HFFc6 (cell line): ENCODE results near the gene WNT5B. TPM values are rescaled to one million over a fixed set of nuclear protein-coding genes. Genes with fewer than 3 reads are reported as not detected.

Experiments used
- DNase-seq: peaks from one replicate; pipeline ENCODE4 v3.0.0-alpha.2; 2018
- H3K27ac Mint-ChIP-seq: 2 replicates; pipeline ENCODE4 v1.8.0; 2020; ENCODE audit warnings: mild to moderate bottlenecking, mixed read lengths
- H3K27me3 Mint-ChIP-seq: 2 replicates; pipeline ENCODE4 v1.8.0; 2021; ENCODE audit warnings: mild to moderate bottlenecking, moderate library complexity, mixed read lengths; ENCODE audit not compliant: insufficient read depth
- H3K36me3 Mint-ChIP-seq: 2 replicates; pipeline ENCODE4 v1.8.0; 2021; ENCODE audit warnings: low read depth, mixed read lengths
- H3K4me1 Mint-ChIP-seq: 2 replicates; pipeline ENCODE4 v1.8.0; 2020; ENCODE audit warnings: low read depth, mixed read lengths
- H3K4me3 Mint-ChIP-seq: 2 replicates; pipeline ENCODE4 v1.8.0; 2020; ENCODE audit warnings: mild to moderate bottlenecking, moderate library complexity, mixed read lengths
- H3K9me3 Mint-ChIP-seq: 2 replicates; pipeline ENCODE4 v1.8.0; 2020; ENCODE audit warnings: mild to moderate bottlenecking, mixed read lengths
- CTCF ChIP-seq: fragments of 200-600 bp; sonication (generic); IDR thresholded peaks from 2 replicates; pipeline ENCODE4 v1.5.0; 2021; ENCODE audit warnings: antibody characterized with exemption, mild to moderate bottlenecking
- total RNA-seq, 6 experiments: library from RNA; stranded (reverse); fragmentation: NEBNext Ultra II Directional; extraction: Animal tissue kit (Norgen Biotek cat#: 25700); gene quantifications; 2 replicates in 1 of 6; 3 replicates in 5 of 6; pipeline ENCODE4 v1.2.3, GENCODE V29; 2021

WNT5B gene
- total RNA-seq, 6 experiments from 2014 or later = 191 to 289 (median 200) TPM

GRCh38 chr12:1665366-1665765 is 36.3 kb downstream of the WNT5B start:
- Mint-ChIP-seq H3K27me3 (peaks cover 23% of the 10 kb centered on the region), H3K4me3 (no peak overlapping the region), H3K4me1 (peaks cover 28% of the 10 kb centered on the region), H3K36me3 (peaks cover 4% of the 10 kb centered on the region; the same call in 1 of the 2 replicates), H3K9me3 (no peaks in the 10 kb centered on the region; the same call in 1 of the 2 replicates), H3K27ac (peak overlapping the region; percentile 4; the same call in 1 of the 2 replicates)
- TF ChIP-seq CTCF = no peak
- DNase-seq = no peak

- Mint-ChIP-seq H3K27me3 (peaks cover 24% of the 10 kb centered on the region), H3K36me3 (peaks cover 4% of the 10 kb centered on the region; the same call in 1 of the 2 replicates), H3K4me3 (no peak overlapping the region), H3K9me3 (no peaks in the 10 kb centered on the region; the same call in 1 of the 2 replicates), H3K27ac (no peak overlapping the region), H3K4me1 (peaks cover 24% of the 10 kb centered on the region)
- DNase-seq = no peak
- TF ChIP-seq CTCF = peak; percentile 46; the same call in 1 of the 2 replicates
Observed at GRCh38 chr12:1666215-1666614, 37.2 kb downstream of the WNT5B start.

GRCh38 chr12:1666685-1667162 is 37.7 kb downstream of the WNT5B start:
- H3K36me3 Mint-ChIP-seq = peaks cover 4% of the 10 kb centered on the region; the same call in 1 of the 2 replicates
- no peaks in the 10 kb centered on the region; the same call in 1 of the 2 replicates for H3K9me3 Mint-ChIP-seq
- peaks cover 22% of the 10 kb centered on the region for H3K27me3 Mint-ChIP-seq
- H3K4me1 Mint-ChIP-seq = peaks cover 24% of the 10 kb centered on the region
- peak overlapping the region; percentile 8; the same call in 1 of the 2 replicates for H3K4me3 Mint-ChIP-seq
- DNase-seq = no peak
- TF ChIP-seq CTCF = no peak
- peak overlapping the region; percentile 15; the same call in 1 of the 2 replicates for H3K27ac Mint-ChIP-seq

GRCh38 chr12:1668833-1669543 is 40.0 kb downstream of the WNT5B start:
- H3K9me3 Mint-ChIP-seq = no peaks in the 10 kb centered on the region; the same call in 1 of the 2 replicates
- DNase-seq = no peak
- peak overlapping the region; percentile 42; the same call in 1 of the 2 replicates for H3K27ac Mint-ChIP-seq
- no peaks in the 10 kb centered on the region; the same call in 1 of the 2 replicates for H3K36me3 Mint-ChIP-seq
- H3K4me1 Mint-ChIP-seq = peaks cover 18% of the 10 kb centered on the region
- no peak for TF ChIP-seq CTCF
- H3K27me3 Mint-ChIP-seq = peaks cover 12% of the 10 kb centered on the region
- no peak overlapping the region for H3K4me3 Mint-ChIP-seq

- Mint-ChIP-seq H3K36me3 (no peaks in the 10 kb centered on the region), H3K4me1 (peaks cover 12% of the 10 kb centered on the region; the same call in 1 of the 2 replicates), H3K27me3 (peaks cover 9% of the 10 kb centered on the region), H3K4me3 (no peak overlapping the region), H3K9me3 (no peaks in the 10 kb centered on the region), H3K27ac (no peak overlapping the region)
- TF ChIP-seq CTCF = no peak
- no peak for DNase-seq
Observed at GRCh38 chr12:1670358-1671268, 41.6 kb downstream of the WNT5B start.
